ENCODE results near the gene PLAAT2. TPM values are rescaled to one million over a fixed set of nuclear protein-coding genes. Genes with fewer than 3 reads are reported as not detected.

Gene PLAAT2
- total and polyA plus RNA-seq, 9 of the 15 experiments (the other 6 are each of a cell fraction or from before 2014, with no cell fraction given), result not detected

GRCh38 chr11:63531074-63531792 lies 31.9 kb downstream of the PLAAT2 start (continued):
- TF ChIP-seq ZNF592 (IDR thresholded peaks at IDR 0.05), result peak; percentile 99
- TF ChIP-seq ZNF324 (CRISPR knock-in tag; IDR thresholded peaks at IDR 0.05), result peak; percentile 80
- peak; percentile 76 to 87; a peak in 3 of 4 replicates for TF ChIP-seq SRF (CRISPR knock-in tag; IDR thresholded peaks at IDR 0.05)
- TF ChIP-seq ZNF79 (CRISPR knock-in tag; IDR thresholded peaks at IDR 0.05; ENCODE audit: low read depth), result peak; percentile 97
- TF ChIP-seq PTTG1 (tag; IDR thresholded peaks at IDR 0.05; ENCODE audit: low read depth), result peak; percentile 96
- peak; percentile 98 for TF ChIP-seq ZBTB9 (CRISPR knock-in tag; IDR thresholded peaks at IDR 0.05)
- peak; percentile 78 for TF ChIP-seq POLR2H (tag; IDR thresholded peaks at IDR 0.05; ENCODE audit: low read depth)
- 0 out of 2 replicates have a peak, but pooled peaks have one; percentile 42 for TF ChIP-seq MAFG (tag; conservative IDR thresholded peaks at IDR 0.05)
- peak; percentile 78; the same call in 1 of the 2 replicates for TF ChIP-seq ZNF717 (CRISPR knock-in tag; IDR thresholded peaks at IDR 0.05)
- peak; percentile 98 for TF ChIP-seq ZNF165 (CRISPR knock-in tag; IDR thresholded peaks at IDR 0.05; ENCODE audit: borderline replicate concordance)
- TF ChIP-seq NBN (IDR thresholded peaks at IDR 0.05; ENCODE audit: low read depth), result 0 out of 2 replicates have a peak, but pooled peaks have one; percentile 19
- TF ChIP-seq HOMEZ (CRISPR knock-in tag; IDR thresholded peaks at IDR 0.05), result peak; percentile 97
- peak; percentile 55 for TF ChIP-seq POLR2AphosphoS5 (IDR thresholded peaks at IDR 0.05; ENCODE audit: control insufficient read depth, insufficient read depth, low read depth, low read length)
- TF ChIP-seq CREM (IDR thresholded peaks at IDR 0.05; ENCODE audit: low read depth), result peak; percentile 69; the same call in 1 of the 2 replicates

Data from K562 (cell line).